ENCODE results near the gene DKK3.

The DKK3 gene

GRCh38 chr11:11980841-11981308 lies 27.6 kb downstream of the DKK3 start:
- no peak overlapping the region for H3K23ac ChIP-seq (ENCODE audit: low read length)
- WGBS (ENCODE audit: extremely low coverage, insufficient coverage, low lambda C conversion rate), result no CpG with 5 or more reads among the region's 3 CpGs
- peak; percentile 89 for DNase-seq
- H3K27me3 ChIP-seq (ENCODE audit: insufficient read depth, low read length, poor library complexity), result no peaks in the 10 kb centered on the region
- no peak overlapping the region for H4K5ac ChIP-seq (ENCODE audit: low read length)
- no peak overlapping the region for H2BK5ac ChIP-seq (ENCODE audit: low read length)
- H3K56ac ChIP-seq (ENCODE audit: low read length), result peak overlapping the region; percentile 11
- H4K8ac ChIP-seq (ENCODE audit: low read depth, low read length), result no peak overlapping the region
- H3K4me3 ChIP-seq (ENCODE audit: low read length), result no peak overlapping the region
- no peak overlapping the region for H3K9ac ChIP-seq (ENCODE audit: low read length)
- H2BK15ac ChIP-seq (replicated peaks; ENCODE audit: low read depth), result no peak overlapping the region
- no peak overlapping the region for H3K4me2 ChIP-seq (ENCODE audit: low read length)
- no peaks in the 10 kb centered on the region for H3K79me2 ChIP-seq (ENCODE audit: control insufficient read depth, insufficient read depth, low read length)
- H2BK120ac ChIP-seq (ENCODE audit: low read depth, low read length), result no peak overlapping the region
- H3K4me1 ChIP-seq (ENCODE audit: control insufficient read depth, low read depth, low read length), result peaks cover 28% of the 10 kb centered on the region
- no peak overlapping the region for H2AK5ac ChIP-seq (ENCODE audit: low read length)
- no peak overlapping the region for H3K4ac ChIP-seq (ENCODE audit: low read depth, low read length)
- no peak overlapping the region for H3K27ac ChIP-seq (ENCODE audit: low read depth, low read length)
- H3K36me3 ChIP-seq (ENCODE audit: control insufficient read depth, insufficient read depth, low read length), result no peaks in the 10 kb centered on the region
- H3K79me1 ChIP-seq (ENCODE audit: low read length), result no peaks in the 10 kb centered on the region
- H3K18ac ChIP-seq (ENCODE audit: low read length), result peak overlapping the region; percentile 43

DNA sequence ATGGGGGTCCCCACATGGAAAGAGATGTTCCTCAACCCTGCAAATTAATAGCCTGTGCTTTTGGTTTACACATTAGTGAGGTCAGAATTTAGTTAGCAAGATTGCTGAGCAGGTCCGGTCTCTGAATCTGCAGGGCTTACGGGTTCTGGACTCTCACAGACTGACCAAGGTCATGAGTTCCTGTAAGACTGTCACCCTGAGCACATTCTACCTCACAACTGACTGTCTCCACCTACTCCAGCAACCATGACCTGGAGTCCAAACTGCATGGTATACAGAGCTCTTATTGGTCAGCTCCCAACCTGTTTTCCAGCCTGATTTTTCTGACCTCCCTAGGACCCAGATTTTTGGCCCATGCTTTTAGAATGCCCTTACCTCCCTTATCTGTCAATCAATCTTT lies 28.2 kb downstream of the DKK3 start:
- no peak overlapping the region for H4K5ac ChIP-seq (ENCODE audit: low read length)
- H2AK5ac ChIP-seq (ENCODE audit: low read length), result peak overlapping the region; percentile 22
- H3K36me3 ChIP-seq (ENCODE audit: control insufficient read depth, insufficient read depth, low read length), result no peaks in the 10 kb centered on the region
- no peaks in the 10 kb centered on the region for H3K79me1 ChIP-seq (ENCODE audit: low read length)
- peak overlapping the region; percentile 58 for H2BK5ac ChIP-seq (ENCODE audit: low read length)
- H2BK120ac ChIP-seq (ENCODE audit: low read depth, low read length), result no peak overlapping the region
- no peaks in the 10 kb centered on the region for H3K27me3 ChIP-seq (ENCODE audit: insufficient read depth, low read length, poor library complexity)
- H3K9ac ChIP-seq (ENCODE audit: low read length), result no peak overlapping the region
- no peak overlapping the region for H4K8ac ChIP-seq (ENCODE audit: low read depth, low read length)
- no peak overlapping the region for H3K4me2 ChIP-seq (ENCODE audit: low read length)
- H3K4me3 ChIP-seq (ENCODE audit: low read length), result no peak overlapping the region
- no peak overlapping the region for H2BK15ac ChIP-seq (replicated peaks; ENCODE audit: low read depth)
- H3K4ac ChIP-seq (ENCODE audit: low read depth, low read length), result no peak overlapping the region
- peak overlapping the region; percentile 43 for H3K18ac ChIP-seq (ENCODE audit: low read length)
- H3K23ac ChIP-seq (ENCODE audit: low read length), result no peak overlapping the region
- peaks cover 27% of the 10 kb centered on the region for H3K4me1 ChIP-seq (ENCODE audit: control insufficient read depth, low read depth, low read length)
- WGBS (ENCODE audit: extremely low coverage, insufficient coverage, low lambda C conversion rate), result no CpG with 5 or more reads among the region's 2 CpGs
- DNase-seq, result no peak
- H3K79me2 ChIP-seq (ENCODE audit: control insufficient read depth, insufficient read depth, low read length), result no peaks in the 10 kb centered on the region
- H3K27ac ChIP-seq (ENCODE audit: low read depth, low read length), result peak overlapping the region; percentile 35
- peak overlapping the region; percentile 40 for H3K56ac ChIP-seq (ENCODE audit: low read length)

- Histone ChIP-seq H3K4me2 (ENCODE audit: low read length) (no peak overlapping the region), H3K23ac (ENCODE audit: low read length) (no peak overlapping the region), H3K27ac (ENCODE audit: low read depth, low read length) (peak overlapping the region; percentile 35), H3K27me3 (ENCODE audit: insufficient read depth, low read length, poor library complexity) (no peaks in the 10 kb centered on the region), H3K4me3 (ENCODE audit: low read length) (no peak overlapping the region), H2BK15ac (replicated peaks; ENCODE audit: low read depth) (no peak overlapping the region), H3K79me1 (ENCODE audit: low read length) (no peaks in the 10 kb centered on the region), H3K56ac (ENCODE audit: low read length) (peak overlapping the region; percentile 75), H2BK120ac (ENCODE audit: low read depth, low read length) (no peak overlapping the region), H2AK5ac (ENCODE audit: low read length) (no peak overlapping the region), H3K4me1 (ENCODE audit: control insufficient read depth, low read depth, low read length) (peaks cover 24% of the 10 kb centered on the region), H3K79me2 (ENCODE audit: control insufficient read depth, insufficient read depth, low read length) (no peaks in the 10 kb centered on the region), H3K36me3 (ENCODE audit: control insufficient read depth, insufficient read depth, low read length) (no peaks in the 10 kb centered on the region), H2BK5ac (ENCODE audit: low read length) (peak overlapping the region; percentile 79), H3K4ac (ENCODE audit: low read depth, low read length) (no peak overlapping the region), H4K5ac (ENCODE audit: low read length) (no peak overlapping the region), H3K9ac (ENCODE audit: low read length) (peak overlapping the region; percentile 19), H4K8ac (ENCODE audit: low read depth, low read length) (no peak overlapping the region), H3K18ac (ENCODE audit: low read length) (peak overlapping the region; percentile 9)
- no CpG with 5 or more reads among the region's 8 CpGs for WGBS (ENCODE audit: extremely low coverage, insufficient coverage, low lambda C conversion rate)
- peak; percentile 91 for DNase-seq
These were observed 28.8 kb downstream of the DKK3 start for GRCh38 chr11:11979488-11980117.

DNA sequence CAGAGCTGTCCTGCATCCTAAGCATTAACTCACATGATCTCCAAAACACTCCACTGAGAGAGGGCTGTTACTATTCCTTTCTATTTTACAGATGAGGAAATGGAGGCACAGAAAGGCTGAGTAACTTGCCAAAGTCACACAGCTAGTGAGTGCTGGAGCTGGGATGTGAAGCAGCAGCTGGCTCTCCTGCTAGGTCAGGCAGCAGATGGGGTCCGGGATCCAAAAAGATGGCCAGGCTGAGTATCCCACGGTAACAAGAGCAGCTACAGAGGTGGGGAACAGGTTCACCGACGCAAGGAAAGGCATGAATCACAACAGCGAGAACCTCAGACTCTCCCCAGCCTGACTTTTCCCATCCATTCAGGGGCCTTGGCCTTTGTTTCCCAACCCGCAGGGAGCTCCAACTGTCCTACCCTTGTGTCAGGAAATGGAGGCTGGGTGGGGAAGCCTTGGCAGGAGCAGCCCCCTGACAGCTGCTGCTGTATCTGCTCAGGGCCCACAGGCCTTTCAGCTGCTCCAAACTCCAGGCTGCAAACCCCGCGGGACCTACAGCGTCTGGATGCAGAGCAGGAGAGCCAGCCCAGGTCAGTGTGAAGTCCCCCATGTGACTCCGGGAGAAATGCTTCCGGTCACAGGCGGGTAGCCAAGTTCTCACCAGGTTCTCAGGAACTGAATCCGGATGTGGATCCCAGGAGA lies 29.5 kb downstream of the DKK3 start:
- peak; percentile 86 for DNase-seq
- Histone ChIP-seq H3K36me3 (ENCODE audit: control insufficient read depth, insufficient read depth, low read length) (no peaks in the 10 kb centered on the region), H3K9ac (ENCODE audit: low read length) (peak overlapping the region; percentile 4), H3K18ac (ENCODE audit: low read length) (peak overlapping the region; percentile 9), H3K4me1 (ENCODE audit: control insufficient read depth, low read depth, low read length) (peaks cover 24% of the 10 kb centered on the region), H3K4me2 (ENCODE audit: low read length) (no peak overlapping the region), H2BK120ac (ENCODE audit: low read depth, low read length) (no peak overlapping the region), H4K8ac (ENCODE audit: low read depth, low read length) (no peak overlapping the region), H3K23ac (ENCODE audit: low read length) (no peak overlapping the region), H3K4me3 (ENCODE audit: low read length) (no peak overlapping the region), H2BK5ac (ENCODE audit: low read length) (no peak overlapping the region), H3K79me2 (ENCODE audit: control insufficient read depth, insufficient read depth, low read length) (no peaks in the 10 kb centered on the region), H3K4ac (ENCODE audit: low read depth, low read length) (no peak overlapping the region), H3K56ac (ENCODE audit: low read length) (peak overlapping the region; percentile 75), H2BK15ac (replicated peaks; ENCODE audit: low read depth) (no peak overlapping the region), H3K27me3 (ENCODE audit: insufficient read depth, low read length, poor library complexity) (no peaks in the 10 kb centered on the region), H4K5ac (ENCODE audit: low read length) (no peak overlapping the region), H3K79me1 (ENCODE audit: low read length) (no peaks in the 10 kb centered on the region), H2AK5ac (ENCODE audit: low read length) (peak overlapping the region; percentile 40), H3K27ac (ENCODE audit: low read depth, low read length) (peak overlapping the region; percentile 20)
- no CpG with 5 or more reads among the region's 13 CpGs for WGBS (ENCODE audit: extremely low coverage, insufficient coverage, low lambda C conversion rate)

DNA sequence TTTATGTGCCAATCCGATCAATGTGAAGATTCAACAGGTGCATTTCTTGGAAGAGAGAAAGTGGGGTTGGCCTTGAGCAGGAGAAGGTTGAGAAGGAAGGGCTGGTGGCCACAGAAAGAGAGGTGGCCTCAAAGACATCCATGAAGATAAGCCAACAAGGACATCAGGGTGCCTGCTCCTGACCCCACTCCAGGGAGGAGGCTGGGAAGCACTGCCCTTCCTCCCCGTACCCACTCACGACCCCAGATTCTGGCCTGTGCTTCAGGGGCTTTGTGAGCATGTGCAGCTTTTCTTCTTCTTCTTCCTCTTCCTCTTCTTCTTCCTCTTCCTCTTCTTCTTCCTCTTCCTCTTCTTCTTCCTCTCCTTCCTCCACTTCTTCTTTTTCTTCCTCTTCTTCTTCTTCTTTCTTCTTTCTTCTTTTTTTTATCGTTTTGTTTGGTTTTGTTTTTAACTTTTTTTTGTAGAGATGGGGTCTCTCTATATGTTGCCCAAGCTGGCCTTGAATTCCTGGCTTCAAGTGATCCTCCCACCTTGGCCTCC lies 30.3 kb downstream of the DKK3 start:
- H3K4me2 ChIP-seq (ENCODE audit: low read length), result no peak overlapping the region

More for the DNA sequence above, 30.3 kb downstream of the DKK3 start:
- Histone ChIP-seq H3K79me1 (ENCODE audit: low read length) (no peaks in the 10 kb centered on the region), H3K9ac (ENCODE audit: low read length) (no peak overlapping the region), H3K4me3 (ENCODE audit: low read length) (no peak overlapping the region), H3K27ac (ENCODE audit: low read depth, low read length) (no peak overlapping the region), H3K4ac (ENCODE audit: low read depth, low read length) (no peak overlapping the region), H3K36me3 (ENCODE audit: control insufficient read depth, insufficient read depth, low read length) (no peaks in the 10 kb centered on the region), H3K18ac (ENCODE audit: low read length) (no peak overlapping the region), H3K4me1 (ENCODE audit: control insufficient read depth, low read depth, low read length) (peaks cover 24% of the 10 kb centered on the region), H3K79me2 (ENCODE audit: control insufficient read depth, insufficient read depth, low read length) (no peaks in the 10 kb centered on the region), H3K23ac (ENCODE audit: low read length) (no peak overlapping the region), H3K56ac (ENCODE audit: low read length) (no peak overlapping the region), H4K5ac (ENCODE audit: low read length) (peak overlapping the region; percentile 34), H4K8ac (ENCODE audit: low read depth, low read length) (no peak overlapping the region), H2AK5ac (ENCODE audit: low read length) (no peak overlapping the region), H2BK120ac (ENCODE audit: low read depth, low read length) (no peak overlapping the region), H3K27me3 (ENCODE audit: insufficient read depth, low read length, poor library complexity) (no peaks in the 10 kb centered on the region), H2BK15ac (replicated peaks; ENCODE audit: low read depth) (no peak overlapping the region), H2BK5ac (ENCODE audit: low read length) (no peak overlapping the region)
- no peak for DNase-seq
- WGBS (ENCODE audit: extremely low coverage, insufficient coverage, low lambda C conversion rate), result no CpG with 5 or more reads among the region's 4 CpGs
